Right lobe of liver (tissue), 4 donors: ENCODE measurements around the gene ADARB2.

ENCODE experiments used
- POLR2A ChIP-seq: fragments of 450-650 bp; IDR thresholded peaks from one replicate; pipeline ENCODE4 v1.6.1; 2017; ENCODE audit warnings: antibody characterized with exemption, mild to moderate bottlenecking
- TF ChIP-seq, protein P1 (sequence below), 4 donors: fragments of 200-600 bp in 3 of 4; fragments of 450-650 bp in 1 of 4; IDR thresholded peaks; one replicate each; pipeline versions ENCODE4 v1.5.1 to v1.8.0; 2016 to 2022; ENCODE audit warnings: antibody characterized with exemption in 4 of 4, mild to moderate bottlenecking in 2 of 4
- donor health status: DM: no; HTN: no; CAD: no.
- donor health status: DM: no; HTN: no; CAD: no.
- donor health status: DM: no; HTN: yes; CAD: no.

- TF ChIP-seq, protein P1, sequence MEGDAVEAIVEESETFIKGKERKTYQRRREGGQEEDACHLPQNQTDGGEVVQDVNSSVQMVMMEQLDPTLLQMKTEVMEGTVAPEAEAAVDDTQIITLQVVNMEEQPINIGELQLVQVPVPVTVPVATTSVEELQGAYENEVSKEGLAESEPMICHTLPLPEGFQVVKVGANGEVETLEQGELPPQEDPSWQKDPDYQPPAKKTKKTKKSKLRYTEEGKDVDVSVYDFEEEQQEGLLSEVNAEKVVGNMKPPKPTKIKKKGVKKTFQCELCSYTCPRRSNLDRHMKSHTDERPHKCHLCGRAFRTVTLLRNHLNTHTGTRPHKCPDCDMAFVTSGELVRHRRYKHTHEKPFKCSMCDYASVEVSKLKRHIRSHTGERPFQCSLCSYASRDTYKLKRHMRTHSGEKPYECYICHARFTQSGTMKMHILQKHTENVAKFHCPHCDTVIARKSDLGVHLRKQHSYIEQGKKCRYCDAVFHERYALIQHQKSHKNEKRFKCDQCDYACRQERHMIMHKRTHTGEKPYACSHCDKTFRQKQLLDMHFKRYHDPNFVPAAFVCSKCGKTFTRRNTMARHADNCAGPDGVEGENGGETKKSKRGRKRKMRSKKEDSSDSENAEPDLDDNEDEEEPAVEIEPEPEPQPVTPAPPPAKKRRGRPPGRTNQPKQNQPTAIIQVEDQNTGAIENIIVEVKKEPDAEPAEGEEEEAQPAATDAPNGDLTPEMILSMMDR (IDR thresholded peaks at IDR 0.05): no peak
- no peak for TF ChIP-seq POLR2A
Observed at GRCh38 chr10:1264001-1264400, 473.3 kb downstream of the ADARB2 start.
